Measurements from ENCODE around the gene LMTK3.

LMTK3 gene

GRCh38 chr19:48445256-48445605, 66.4 kb downstream of the LMTK3 start:
- no peak for DNase-seq

GRCh38 chr19:48444936-48445200, 66.8 kb downstream of the LMTK3 start:
- DNase-seq, result no peak

GRCh38 chr19:48444129-48444935, 67.3 kb downstream of the LMTK3 start:
- peak; percentile 12 for DNase-seq

GRCh38 chr19:48443731-48444128, 67.9 kb downstream of the LMTK3 start:
- DNase-seq, result no peak

GRCh38 chr19:48443256-48443655, 68.4 kb downstream of the LMTK3 start:
- DNase-seq, result peak; percentile 16

GRCh38 chr19:48442116-48443035, 69.3 kb downstream of the LMTK3 start:
- DNase-seq, result no peak

- no peak for DNase-seq
Observed at GRCh38 chr19:48441360-48442050, 70.1 kb downstream of the LMTK3 start.

GRCh38 chr19:48436586-48436985, 75.0 kb downstream of the LMTK3 start:
- no peak for DNase-seq
